Activated T-cell treated with anti-CD3 and anti-CD28 coated beads for 4 hours (primary cell): Measurements from ENCODE around the gene NPTX1.

Experiments used
- DNase-seq: peaks from one replicate; pipeline ENCODE4 v3.0.0-alpha.2; 2020

NPTX1 gene

GRCh38 chr17:80441598-80442322, 34.6 kb downstream of the NPTX1 start:
- DNase-seq = no peak

DNA sequence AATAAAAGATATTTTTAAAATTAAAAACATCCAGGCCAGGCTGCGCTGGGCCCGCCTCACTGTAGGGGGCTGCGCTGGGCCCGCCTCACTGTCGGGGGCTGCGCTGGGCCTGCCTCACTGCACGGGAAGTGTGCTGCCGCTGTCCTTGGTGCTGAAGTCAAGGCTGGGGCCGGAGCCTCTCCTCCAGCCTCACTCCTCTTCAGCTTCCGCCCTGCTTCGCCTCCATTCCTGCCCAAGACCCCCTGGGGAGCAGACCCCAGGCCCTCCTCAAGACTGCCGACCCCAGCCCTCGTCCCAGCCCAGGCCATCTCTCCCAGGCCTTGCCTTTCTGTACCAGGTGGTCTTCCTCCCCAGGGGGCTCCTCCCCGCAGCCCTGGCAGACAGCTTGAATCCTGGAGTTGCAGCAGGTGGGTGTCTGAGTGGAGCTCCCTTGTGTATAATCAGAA, 35.3 kb downstream of the NPTX1 start:
- DNase-seq = peak; percentile 11

- no peak for DNase-seq
These were observed 36.9 kb downstream of the NPTX1 start for GRCh38 chr17:80439499-80439898.

GRCh38 chr17:80438806-80439205, 37.6 kb downstream of the NPTX1 start:
- DNase-seq = no peak

DNA sequence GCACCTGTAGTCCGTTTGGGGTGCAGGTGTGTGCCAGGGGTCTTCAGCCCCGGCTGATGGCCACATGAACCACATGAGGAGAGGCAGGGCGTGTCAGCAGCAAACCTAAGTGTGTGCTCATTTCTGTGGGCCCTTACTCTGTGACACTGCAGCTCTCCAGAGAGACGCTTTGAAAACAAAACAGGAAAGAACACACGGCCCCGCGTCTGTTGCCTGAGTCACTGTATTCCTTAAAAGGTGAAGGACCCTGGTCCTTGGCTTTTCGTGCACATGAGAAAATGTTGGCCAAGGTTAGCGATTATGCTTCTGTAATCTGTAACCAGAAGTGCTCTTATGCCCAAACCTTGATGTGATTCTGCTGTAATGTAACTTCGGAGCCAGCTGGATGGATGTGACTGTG, 38.9 kb downstream of the NPTX1 start:
- DNase-seq = no peak

GRCh38 chr17:80433916-80434666, 42.3 kb downstream of the NPTX1 start:
- no peak for DNase-seq

GRCh38 chr17:80432961-80433550, 43.4 kb downstream of the NPTX1 start:
- no peak for DNase-seq

- no peak for DNase-seq
These were observed 44.0 kb downstream of the NPTX1 start for GRCh38 chr17:80432350-80432955.

- no peak for DNase-seq
These were observed 44.9 kb downstream of the NPTX1 start for GRCh38 chr17:80431246-80432195.

- no peak for DNase-seq
These were observed 45.8 kb downstream of the NPTX1 start for GRCh38 chr17:80430446-80431245.

GRCh38 chr17:80429356-80430275, 46.8 kb downstream of the NPTX1 start:
- no peak for DNase-seq

- no peak for DNase-seq
These were observed 47.6 kb downstream of the NPTX1 start for GRCh38 chr17:80428796-80429195.

DNA sequence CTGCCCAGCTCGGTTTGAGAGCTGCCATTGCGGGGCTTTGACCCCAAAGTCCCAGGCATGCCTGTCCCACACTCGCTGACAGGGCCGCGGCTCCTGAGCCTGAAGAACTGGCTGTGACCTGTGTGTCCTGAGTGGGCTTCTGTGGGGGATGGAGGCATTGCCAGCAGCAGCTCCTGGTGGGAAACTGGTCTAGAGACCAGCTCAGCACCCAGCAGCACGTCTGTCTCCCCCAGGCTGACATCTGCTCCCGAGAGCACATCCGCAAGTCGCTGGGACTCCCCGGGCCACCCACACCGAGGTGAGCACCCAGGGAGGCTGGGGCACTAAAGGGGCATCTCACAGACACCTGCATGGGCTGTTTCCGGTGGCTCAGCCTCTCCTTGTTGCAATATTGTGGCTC, 48.0 kb downstream of the NPTX1 start:
- no peak for DNase-seq

DNA sequence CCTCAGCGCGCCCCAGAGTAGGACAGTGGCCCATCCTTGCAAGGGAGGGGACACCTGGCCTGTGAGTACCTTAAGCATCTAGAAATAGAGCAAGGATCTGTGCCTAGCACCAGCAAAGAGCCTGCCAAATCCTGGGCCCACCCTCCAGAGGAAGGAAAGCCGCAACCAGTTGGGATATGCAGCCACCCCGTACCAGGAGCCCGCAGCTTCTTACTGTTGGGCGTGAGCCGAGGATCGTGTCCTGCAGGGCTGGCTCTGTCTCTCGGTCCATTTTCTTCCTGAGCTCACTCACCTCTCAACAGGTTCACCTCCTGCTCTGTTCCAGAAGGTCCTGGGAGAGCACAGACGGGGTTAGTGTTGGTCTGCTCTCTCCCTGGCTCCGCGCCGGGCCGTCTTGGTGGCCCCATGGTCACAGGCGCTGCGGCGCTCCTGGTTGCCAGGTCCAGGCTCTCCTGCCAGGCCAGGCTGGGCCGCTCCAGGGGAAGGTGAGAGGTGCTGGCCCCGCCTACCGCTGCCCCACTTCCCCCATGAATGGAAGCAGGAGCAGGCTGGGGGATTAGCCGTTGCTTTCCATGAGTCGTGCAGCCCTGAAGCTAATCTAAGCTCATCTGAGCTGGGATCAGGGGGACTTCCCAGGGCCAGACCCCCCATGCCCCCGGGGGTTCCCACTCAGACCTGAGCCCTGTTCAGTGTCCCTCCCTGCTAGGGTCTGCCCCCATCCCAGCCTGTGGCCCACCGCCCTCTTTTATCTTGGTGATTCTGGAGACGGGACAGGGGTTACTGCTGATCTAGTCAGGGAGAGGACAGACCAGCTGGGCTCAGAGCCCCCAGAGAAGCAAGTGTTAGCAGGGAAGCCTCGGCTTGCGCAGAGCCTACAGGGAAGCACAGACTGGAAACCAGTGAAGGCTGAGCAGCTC, 48.8 kb downstream of the NPTX1 start:
- no peak for DNase-seq

- DNase-seq = peak; percentile 86
These were observed 49.6 kb downstream of the NPTX1 start for GRCh38 chr17:80426671-80427326.

GRCh38 chr17:80425835-80426426, 50.5 kb downstream of the NPTX1 start:
- no peak for DNase-seq

- DNase-seq = no peak
These were observed 51.3 kb downstream of the NPTX1 start for GRCh38 chr17:80424878-80425765.
